Measurements from ENCODE around the gene COL7A1.

DNA sequence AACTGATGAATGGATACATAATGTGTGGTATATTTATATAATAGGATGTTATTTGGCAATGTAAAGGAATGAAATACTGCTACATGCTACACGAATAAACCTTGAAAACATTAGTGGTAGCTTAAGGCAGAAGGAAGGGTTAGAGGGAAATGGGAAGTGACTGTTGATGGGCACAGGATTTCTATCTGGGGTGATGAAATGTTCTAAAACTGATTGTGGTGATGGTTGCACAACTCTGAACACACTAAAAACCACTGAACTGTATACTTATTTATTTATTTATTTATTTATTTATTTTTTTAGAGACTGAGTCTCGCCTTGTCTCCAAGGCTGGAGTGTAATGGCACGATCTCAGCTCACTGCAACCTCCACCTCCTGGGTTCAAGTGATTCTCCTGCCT, 66.4 kb downstream of the COL7A1 start:
- TF ChIP-seq, protein P1, sequence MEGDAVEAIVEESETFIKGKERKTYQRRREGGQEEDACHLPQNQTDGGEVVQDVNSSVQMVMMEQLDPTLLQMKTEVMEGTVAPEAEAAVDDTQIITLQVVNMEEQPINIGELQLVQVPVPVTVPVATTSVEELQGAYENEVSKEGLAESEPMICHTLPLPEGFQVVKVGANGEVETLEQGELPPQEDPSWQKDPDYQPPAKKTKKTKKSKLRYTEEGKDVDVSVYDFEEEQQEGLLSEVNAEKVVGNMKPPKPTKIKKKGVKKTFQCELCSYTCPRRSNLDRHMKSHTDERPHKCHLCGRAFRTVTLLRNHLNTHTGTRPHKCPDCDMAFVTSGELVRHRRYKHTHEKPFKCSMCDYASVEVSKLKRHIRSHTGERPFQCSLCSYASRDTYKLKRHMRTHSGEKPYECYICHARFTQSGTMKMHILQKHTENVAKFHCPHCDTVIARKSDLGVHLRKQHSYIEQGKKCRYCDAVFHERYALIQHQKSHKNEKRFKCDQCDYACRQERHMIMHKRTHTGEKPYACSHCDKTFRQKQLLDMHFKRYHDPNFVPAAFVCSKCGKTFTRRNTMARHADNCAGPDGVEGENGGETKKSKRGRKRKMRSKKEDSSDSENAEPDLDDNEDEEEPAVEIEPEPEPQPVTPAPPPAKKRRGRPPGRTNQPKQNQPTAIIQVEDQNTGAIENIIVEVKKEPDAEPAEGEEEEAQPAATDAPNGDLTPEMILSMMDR (conservative IDR thresholded peaks at IDR 0.05; ENCODE audit: low read length) = no peak
- no peak for TF ChIP-seq EZH2phosphoT487 (IDR thresholded peaks at IDR 0.05; ENCODE audit: borderline replicate concordance)
